Measurements from ENCODE around the gene P2RY4. TPM values are rescaled to one million over a fixed set of nuclear protein-coding genes. Genes with fewer than 3 reads are reported as not detected.
"Not testable (repeated sequence)": the region's sequence is repeated elsewhere in the genome, so short reads cannot be mapped to it uniquely, and the experiment has no call there.

The P2RY4 gene
- total RNA-seq, 1 donor from 2014 or later, result 0.48 TPM

DNA sequence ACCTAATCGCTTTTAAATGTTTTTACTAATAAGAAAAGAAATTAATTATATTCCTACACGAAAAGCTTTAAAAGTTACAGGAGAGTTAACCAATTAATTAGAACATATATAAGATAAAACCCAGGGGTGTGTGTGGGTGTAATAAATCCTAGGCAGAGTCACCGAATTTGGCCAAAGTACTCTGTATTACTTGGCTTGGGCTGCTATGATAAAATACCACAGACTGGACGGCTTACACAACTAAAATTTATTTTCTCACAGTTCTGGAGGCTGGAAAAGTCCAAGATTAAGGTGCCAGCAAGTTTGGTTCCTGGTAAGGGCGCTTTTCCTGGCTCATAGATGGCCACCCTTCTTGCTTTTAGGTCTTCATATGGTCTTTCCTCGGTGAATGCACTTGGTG, 15.1 kb downstream of the P2RY4 start:
- no peak for DNase-seq (ENCODE audit: low spot score)

DNA sequence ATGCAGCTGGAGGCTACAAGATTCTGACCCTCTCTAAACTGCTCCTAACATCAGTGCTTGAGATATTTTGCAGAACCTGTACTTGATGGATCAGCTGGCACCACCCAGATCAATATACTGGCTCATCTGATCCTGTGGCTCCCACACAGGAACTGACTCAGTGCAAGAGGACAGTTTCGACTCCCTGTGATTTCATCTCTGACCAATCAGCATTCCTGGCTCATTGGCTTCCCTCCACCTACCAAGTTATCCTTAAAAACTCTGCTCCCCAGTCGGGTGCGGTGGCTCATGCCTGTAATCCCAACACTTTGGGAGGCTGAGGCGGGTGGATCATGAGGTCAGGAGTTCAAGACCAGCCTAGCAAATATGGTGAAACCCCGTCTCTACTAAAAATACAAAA, 16.4 kb downstream of the P2RY4 start:
- not testable (repeated sequence) for DNase-seq (ENCODE audit: low spot score)

DNA sequence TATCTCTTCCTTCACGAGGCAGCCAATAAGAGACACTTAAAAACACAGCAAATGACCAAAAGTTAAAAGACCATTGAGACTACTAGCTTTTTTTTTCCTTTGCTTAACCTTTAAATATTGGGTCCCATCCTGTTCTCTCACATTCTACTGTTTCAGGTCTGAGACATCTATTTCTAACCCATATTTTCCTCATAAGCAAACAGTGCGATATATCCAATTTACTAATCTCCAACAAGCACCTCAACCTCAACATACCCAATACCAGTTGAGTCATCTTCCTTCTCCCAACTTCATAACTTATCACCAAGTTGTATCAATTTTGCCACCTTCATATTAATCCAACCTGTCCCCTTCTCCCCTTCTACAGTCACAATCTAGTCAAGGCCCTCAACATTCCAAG, 18.5 kb downstream of the P2RY4 start:
- DNase-seq (ENCODE audit: low spot score), result no peak

DNA sequence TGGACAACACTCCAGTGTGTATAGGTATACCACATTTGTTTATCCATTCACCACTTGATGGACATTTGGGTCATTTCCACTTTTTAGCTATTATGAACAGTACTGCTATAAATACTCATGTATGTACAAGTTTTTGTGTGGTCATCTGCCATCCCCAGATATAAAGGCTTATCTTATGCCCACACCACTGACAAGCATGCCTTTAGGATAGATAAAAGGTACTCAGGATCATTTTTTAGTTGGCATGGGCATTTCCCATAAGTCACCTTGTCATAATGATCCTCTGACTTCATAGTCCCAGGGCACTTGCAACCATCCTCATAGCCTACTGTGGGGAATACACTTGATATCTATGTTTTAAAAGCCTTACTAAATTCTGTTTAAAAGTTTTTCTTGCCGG, 19.3 kb downstream of the P2RY4 start:
- no peak for DNase-seq (ENCODE audit: low spot score)

DNA sequence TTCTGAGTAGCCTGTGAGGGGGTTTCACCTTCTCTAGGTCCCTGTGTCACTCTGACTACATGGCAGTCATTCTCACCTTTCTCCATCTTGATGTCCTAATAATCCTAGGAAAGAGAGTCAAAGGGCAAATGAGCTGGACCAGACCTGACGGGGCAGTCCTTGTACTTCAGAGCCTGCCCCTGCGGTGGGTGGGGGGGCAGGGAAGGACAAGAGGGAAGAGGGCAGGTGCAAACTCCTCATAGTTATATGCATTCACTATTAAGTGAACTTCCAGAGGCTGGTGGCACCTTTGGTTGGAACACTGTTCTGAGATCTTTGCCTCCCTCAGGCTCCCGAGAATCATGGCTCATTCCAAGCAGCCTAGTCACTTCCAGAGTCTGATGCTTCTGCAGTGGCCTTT, 25.6 kb downstream of the P2RY4 start, which contains the start of gene AWAT1:
Gene AWAT1 (plus strand): TSS at position 301 of the 400 bp plus-strand sequence. CDS start 41 bp downstream, at position 342.
- no peak for DNase-seq (ENCODE audit: low spot score)

DNA sequence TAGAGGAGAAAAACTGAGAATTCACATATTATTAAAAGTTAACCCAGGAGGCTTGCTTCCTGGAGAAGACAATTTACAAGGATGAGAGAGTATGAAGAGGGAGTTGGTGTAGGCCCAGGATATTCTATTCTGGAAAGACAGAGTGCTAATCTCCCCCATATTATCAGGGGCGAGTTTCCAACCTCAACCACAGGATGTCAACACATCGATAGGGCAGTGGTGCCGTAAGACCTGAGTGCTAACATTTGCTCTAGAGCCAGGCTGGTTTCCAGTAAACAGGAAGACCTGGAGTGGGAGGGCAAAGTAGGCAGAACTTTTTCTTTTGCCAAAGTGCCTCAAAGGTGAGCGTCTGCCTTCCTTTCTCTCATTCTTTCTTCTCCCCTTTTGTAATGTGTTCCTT, 28.3 kb downstream of the P2RY4 start:
- DNase-seq (ENCODE audit: low spot score), result no peak

DNA sequence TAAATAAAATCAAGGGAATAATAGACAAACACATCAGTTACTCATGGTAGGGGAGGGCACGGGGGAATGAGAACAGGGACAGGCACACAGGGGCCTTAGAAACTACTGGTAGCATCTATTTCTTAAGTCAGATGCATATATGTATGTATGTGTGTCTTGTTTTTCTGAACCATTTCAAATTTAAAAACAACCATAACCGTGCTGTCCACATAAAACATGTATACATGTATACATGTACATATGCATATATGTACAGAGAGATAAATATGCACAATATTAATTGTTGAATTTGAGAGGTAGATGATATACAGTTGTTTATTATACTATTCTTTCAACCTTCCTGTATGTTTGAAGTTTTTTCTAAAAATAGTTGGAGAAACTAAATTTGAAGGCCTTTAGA, 33.3 kb downstream of the P2RY4 start:
- DNase-seq (ENCODE audit: low spot score), result no peak

DNA sequence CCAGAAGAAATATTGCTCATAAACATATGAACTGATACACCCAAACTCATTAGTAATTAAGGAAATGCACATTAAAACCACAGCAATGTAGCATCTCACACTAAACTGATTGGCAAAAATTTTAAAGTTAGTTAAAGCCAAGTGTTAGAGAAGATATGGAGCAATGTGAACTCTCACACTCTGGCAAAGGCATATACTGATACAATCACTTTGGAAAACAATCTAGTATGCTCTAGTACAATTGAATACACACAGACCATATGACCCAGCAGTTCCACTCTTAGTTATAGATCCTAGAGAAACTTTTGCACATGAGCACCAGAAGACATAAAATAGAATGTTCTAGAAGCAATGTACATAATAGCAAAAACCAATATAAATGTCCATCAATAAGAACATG, 34.0 kb downstream of the P2RY4 start:
- no peak for DNase-seq (ENCODE audit: low spot score)

DNA sequence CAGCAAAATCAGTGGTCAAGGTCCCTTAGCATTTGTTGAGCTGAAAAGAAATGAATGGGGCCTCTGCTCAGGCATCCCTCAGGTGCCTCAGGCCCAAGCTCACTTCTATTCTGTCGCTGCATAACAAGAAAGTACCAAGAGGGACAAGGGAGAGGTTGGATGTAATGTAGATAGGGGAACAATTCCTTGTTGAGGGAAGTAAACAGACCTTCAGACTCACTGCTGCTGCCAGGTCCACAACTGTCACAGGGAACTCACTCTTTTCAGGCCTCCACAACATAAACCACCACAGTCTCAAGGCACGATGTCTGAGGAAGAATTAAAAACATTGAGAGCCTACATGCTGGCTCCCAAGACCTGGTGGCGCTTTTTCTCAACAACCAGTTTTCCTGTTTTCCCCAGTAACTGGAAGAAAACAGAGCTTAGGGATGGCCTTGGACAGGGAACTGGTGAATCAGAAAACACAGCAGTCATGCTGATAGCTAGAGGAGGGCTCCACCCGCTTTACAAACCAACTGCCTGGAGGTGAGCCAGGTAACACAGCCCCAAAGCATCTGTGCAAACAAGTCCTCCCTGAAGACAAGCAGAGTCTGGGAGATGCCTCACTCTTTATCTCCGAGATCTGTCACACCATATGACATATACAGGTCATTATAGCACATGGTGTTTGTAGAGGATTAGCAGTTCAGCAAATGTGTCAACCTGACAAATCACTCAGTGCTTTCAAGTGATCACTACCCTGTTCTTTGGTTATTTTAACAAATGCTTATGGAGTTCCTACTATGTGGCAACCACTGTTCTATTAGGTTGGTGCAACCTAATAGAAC, 39.9 kb downstream of the P2RY4 start:
- peak; percentile 1 for DNase-seq (ENCODE audit: low spot score)

DNA sequence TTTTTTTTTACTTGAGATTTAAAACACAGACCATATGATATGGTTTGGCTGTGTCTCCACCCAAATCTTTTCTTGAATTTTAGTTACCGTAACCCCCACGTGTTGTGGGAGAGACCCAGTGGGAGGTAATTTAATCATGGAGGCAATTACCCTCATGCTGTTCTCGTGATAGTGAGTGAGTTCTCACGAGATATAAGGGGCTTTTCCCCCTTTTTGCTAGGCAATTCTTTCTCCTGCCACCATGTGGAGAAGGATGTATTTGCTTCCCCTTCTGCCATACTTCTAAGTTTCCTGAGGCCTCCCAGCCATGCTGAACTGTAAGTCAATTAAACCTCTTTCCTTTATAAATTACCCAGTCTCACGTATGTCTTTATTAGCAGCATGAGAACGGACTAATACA, 50.4 kb downstream of the P2RY4 start:
- DNase-seq (ENCODE audit: low spot score), result not testable (repeated sequence)

DNA sequence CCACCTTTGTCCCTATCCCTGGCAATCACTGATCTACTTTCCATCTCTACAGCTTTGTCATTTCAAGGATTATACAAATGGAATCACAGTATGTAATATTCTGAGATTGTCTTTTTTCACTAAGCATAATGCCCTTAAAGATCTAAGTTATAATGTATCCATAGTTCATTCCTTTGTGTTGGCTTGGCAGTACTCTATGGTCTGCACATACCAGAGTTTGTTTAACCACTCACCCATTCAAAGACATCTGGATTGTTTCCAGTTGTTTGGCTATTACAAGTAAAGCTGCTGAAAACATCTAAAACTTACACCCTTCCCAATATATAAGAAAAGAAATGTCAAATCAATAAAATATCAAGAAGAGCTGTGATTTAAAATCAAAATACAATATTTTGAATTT, 51.5 kb downstream of the P2RY4 start:
- DNase-seq (ENCODE audit: low spot score), result no peak

Other genes with a start within 250 kb of the P2RY4 start
- 0.96 TPM for gene AWAT2, start 210.3 kb downstream of the P2RY4 start, total RNA-seq (ENCODE audit: insufficient read depth, low replicate concordance)
- not detected for gene OTUD6A, start 197.7 kb downstream of the P2RY4 start, total RNA-seq (ENCODE audit: insufficient read depth, low replicate concordance)
- gene IGBP1, start 126.8 kb downstream of the P2RY4 start, total RNA-seq (ENCODE audit: insufficient read depth, low replicate concordance), result 58.7 TPM
- gene DGAT2L6, start 82.7 kb downstream of the P2RY4 start, total RNA-seq (ENCODE audit: insufficient read depth, low replicate concordance), result 0.96 TPM
- gene AWAT1, start 25.5 kb downstream of the P2RY4 start, total RNA-seq (ENCODE audit: insufficient read depth, low replicate concordance), result not detected
- gene ARR3, start 8.1 kb upstream of the P2RY4 start, total RNA-seq (ENCODE audit: insufficient read depth, low replicate concordance), result not detected
- not detected for gene RAB41, start 22.0 kb upstream of the P2RY4 start, total RNA-seq (ENCODE audit: insufficient read depth, low replicate concordance)
- gene PDZD11, start 29.7 kb upstream of the P2RY4 start, total RNA-seq (ENCODE audit: insufficient read depth, low replicate concordance), result 22.1 TPM
- 0.24 TPM for gene KIF4A, start 29.9 kb upstream of the P2RY4 start, total RNA-seq (ENCODE audit: insufficient read depth, low replicate concordance)
- gene GDPD2, start 163.1 kb upstream of the P2RY4 start, total RNA-seq (ENCODE audit: insufficient read depth, low replicate concordance), result 0.72 TPM
- 19.5 TPM for gene DLG3, start 184.6 kb upstream of the P2RY4 start, total RNA-seq (ENCODE audit: insufficient read depth, low replicate concordance)